NCI-H187 treated with DMSO at 0.1 percent for 48 hours (cell line): ENCODE results near the gene KCNH2.

Experiments used
- DNase-seq: peaks from one replicate; lab custom pipeline; 2025; lab: John Stamatoyannopoulos, UW

Gene KCNH2

DNA sequence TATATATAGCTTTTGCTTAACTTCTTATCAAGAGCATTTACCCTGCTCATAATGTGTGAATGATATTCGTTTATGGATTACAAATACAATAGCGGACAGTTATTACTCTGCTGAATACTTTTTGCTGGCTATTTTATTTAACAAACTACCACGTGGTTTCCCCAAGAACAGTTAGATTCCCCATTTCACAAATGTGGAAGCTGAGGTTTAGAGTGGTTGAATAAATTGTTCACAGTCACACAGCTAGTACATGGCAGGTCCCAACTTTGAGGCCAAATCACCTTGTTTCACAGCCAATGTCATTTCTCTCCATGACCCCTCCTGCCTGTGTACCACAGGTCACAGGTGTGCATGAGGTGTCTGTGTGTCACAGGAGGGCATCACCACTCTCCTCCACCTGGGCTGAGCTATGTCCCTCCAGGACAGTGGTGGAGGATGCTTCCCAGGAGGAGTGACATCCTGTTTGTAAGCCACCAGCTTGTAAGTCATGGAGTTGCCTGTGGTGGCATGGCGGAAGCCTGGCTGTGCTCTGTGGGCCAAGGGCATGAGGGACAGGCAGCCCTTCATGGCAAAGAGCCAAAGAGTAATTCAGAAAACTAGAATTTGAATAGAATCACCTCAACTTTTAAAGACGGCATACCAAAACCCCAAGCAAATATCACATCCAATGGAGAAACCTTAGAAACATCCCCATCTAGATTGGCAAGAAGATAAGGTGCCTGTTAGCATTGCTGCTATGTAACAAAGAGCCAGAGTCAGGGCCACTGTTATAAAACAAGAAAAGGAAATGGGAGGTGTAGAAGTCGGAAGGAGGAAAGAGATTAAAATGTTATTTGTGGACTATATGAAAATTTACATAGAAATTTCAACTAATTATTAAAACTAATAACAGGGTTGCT, 73.9 kb downstream of the KCNH2 start:
- no peak for DNase-seq

DNA sequence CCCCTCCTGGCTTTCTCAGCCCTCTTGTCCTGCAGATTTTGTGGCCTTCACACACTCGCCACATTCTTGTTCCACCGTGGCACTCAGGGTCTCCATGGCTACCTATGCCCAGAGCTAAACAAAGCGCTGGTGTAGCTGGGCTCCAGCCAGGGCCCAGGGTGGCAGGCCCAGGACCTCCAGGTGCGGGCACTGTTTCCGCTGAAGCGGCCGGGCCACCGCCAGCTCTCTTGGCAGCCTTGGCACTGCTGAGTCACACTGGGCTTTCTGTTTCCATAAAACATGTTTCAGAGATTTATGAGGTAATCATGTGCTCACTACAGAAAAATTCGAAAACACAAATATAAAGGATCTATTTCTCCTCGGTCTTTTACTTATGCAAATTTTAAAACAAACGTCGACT, 74.5 kb downstream of the KCNH2 start:
- DNase-seq = no peak

DNA sequence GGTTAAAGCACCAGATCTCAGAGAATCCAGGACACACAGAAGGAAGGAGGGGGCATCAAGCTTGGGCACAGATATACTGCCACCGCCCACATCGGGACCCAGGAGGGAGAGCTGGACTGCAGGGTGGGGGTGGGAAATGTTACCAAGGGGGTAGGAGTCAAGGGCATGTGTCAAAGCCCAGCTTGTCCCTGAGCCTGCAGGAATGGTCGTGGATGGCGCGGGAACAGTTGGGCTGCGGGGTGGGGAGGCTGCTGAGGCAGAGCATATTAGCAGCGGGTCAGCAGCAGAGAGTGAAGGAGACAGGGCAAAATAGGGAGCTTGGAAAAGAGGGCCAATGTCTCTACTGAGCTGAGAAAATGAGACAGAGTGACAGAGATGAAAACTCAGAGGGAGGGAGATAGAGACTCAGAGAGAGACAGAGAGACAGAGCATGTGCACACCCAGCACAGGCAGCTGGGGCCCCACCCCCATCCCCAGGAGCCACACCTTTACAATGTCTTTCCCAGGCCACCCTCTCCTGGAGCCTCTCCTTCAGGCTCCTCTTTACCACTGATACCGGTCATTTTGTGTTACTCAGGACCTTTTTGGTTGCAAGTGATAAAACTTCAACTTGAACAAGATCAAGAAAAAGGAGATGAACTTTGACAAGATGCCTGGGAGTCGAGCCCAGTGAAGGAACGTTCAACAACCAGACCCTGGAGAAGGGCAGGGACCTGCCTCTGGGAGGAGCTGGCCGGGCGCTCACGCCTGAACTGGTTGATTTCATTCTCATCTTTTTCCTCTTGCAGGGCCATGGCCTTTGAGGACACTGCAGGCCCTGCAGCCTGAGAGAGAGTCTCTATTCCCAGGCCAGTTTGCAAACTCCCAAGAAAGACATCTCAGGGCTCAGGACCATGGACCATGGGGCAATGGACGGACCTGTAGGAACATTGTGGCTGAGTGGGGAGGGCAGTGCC, 75.8 kb downstream of the KCNH2 start:
- no peak for DNase-seq

DNA sequence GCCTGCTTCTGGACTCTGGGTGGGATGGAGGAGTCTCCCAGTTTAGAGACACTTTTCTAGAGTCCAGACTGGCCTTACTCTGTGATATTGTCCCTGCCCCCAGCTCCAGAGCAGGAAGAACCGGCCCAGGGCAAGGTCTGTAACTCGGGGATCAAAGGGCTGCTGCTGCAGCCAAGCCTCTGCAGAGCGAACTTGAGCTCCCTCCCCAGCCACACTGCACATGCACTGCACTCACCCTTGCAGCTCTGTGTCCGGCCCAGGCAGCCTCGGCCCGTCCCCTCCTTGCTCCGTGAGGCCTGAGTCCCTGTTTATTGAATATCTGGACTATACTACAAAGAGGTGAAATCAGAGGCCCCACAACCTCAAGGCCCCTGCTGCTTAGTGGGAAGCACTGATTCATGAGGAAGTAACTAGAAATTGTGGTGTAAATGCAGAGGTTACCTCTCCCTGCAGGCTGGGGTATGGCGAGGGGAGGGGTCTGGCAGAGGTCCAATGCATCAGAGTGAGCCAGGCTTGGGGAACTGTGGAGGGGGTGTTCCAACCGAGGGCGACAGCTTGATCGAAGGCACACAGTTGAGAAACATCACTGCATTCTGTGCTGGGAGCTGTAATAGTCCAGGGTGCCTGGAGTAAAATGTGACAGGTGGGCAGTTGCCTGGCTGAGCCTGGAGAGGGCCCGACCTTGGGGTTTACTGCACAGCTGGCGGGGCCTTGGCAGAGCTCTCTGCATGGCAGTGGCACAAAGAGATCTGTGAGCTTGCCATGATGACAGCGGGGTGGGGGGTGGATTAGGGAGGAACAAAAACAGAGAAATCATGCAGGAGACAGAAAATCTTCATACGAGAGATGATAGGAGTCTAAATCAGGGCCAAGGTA, 76.7 kb downstream of the KCNH2 start:
- no peak for DNase-seq

DNA sequence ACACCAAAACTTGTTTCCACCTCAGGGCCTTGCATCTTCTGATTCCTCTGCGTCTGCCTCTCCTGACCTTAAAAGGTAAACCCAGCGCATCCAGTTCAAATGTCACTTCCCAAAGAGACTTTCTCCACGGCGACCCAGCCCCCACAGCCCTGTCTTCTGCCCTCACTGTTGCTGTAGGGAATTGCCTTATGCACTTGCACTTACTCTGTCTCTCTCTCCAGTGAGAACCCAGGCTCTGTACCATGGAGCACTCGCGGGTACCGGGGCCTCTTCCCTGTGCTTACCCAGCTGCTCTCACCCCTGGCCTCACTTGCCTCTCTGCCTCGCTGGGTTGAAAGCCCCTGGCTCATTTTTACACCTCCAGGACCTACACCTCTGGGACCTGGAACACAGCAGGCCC, 77.4 kb downstream of the KCNH2 start:
- no peak for DNase-seq

- peak; percentile 31 for DNase-seq
Observed at GRCh38 chr7:150898475-150899011, 79.6 kb downstream of the KCNH2 start.

- no peak for DNase-seq
Observed at GRCh38 chr7:150897502-150898474, 80.3 kb downstream of the KCNH2 start.

- DNase-seq = no peak
Observed at GRCh38 chr7:150896562-150897209, 81.4 kb downstream of the KCNH2 start.

- no peak for DNase-seq
Observed at GRCh38 chr7:150895809-150896208, 82.3 kb downstream of the KCNH2 start.
